Stimulated activated CD4-positive, alpha-beta T cell treated with anti-CD3 and anti-CD28 coated beads, Interleukin-12 subunit alpha, Interleukin-12 subunit beta, amount 100 ng/mL, for 48 hours (primary cell): ENCODE data around the gene TPGS2.

Experiments used
- DNase-seq, 3 donors: peaks; one replicate each; pipeline ENCODE4 v3.0.0-alpha.2; 2020; ENCODE audit warnings: low read depth in 2 of 3, low spot score in 1 of 3

Gene TPGS2

GRCh38 chr18:36744261-36744876 is 84.4 kb downstream of the TPGS2 start:
- DNase-seq: no peak
